ENCODE measurements around the gene CLDN10.

GRCh38 chr13:95568131-95568530, 15.6 kb downstream of the CLDN10 start:
- no peak for TF ChIP-seq CTCF (IDR thresholded peaks at IDR 0.05)
- no peak for TF ChIP-seq POLR2AphosphoS5 (IDR thresholded peaks at IDR 0.05)
- no peak for TF ChIP-seq EP300 (IDR thresholded peaks at IDR 0.05)
- TF ChIP-seq POLR2A (IDR thresholded peaks at IDR 0.05): no peak

All from stomach (tissue), 4 donors.